HL-60 (cell line): ENCODE results near the gene HSD3B2.

ENCODE experiments used
- DNase-seq, 2 experiments: peaks; one replicate each; pipeline ENCODE4 v3.0.0-alpha.2; 2010 to 2020; ENCODE audit warnings: low read depth in 1 of 2, low spot score in 1 of 2
- H3K27ac ChIP-seq: fragments of 250-450 bp; sonication (Bioruptor Pico); replicated peaks from 2 replicates; pipeline ENCODE4 v1.5.1; 2020; ENCODE audit warnings: mild to moderate bottlenecking, moderate library complexity
- H3K27me3 ChIP-seq: fragments of 250-450 bp; sonication (Bioruptor Pico); 2 replicates; pipeline ENCODE4 v1.5.1; 2021; ENCODE audit warnings: mild to moderate bottlenecking, moderate library complexity; ENCODE audit not compliant: insufficient read depth, poor library complexity, severe bottlenecking
- H3K4me3 ChIP-seq: replicated peaks from 2 replicates; pipeline ENCODE4 v1.5.1; 2011; ENCODE audit warnings: mild to moderate bottlenecking, control low read depth, low read length; ENCODE audit not compliant: insufficient read depth
- CTCF ChIP-seq: IDR thresholded peaks from one replicate; pipeline ENCODE4 v1.5.1; 2011; ENCODE audit warnings: low read length, control low read depth, inconsistent platforms; ENCODE audit not compliant: insufficient read depth
- GABPA ChIP-seq: IDR thresholded peaks from 2 replicates; pipeline ENCODE4 v1.6.1; 2012; ENCODE audit warnings: low read depth
- POLR2AphosphoS5 ChIP-seq: IDR thresholded peaks from 2 replicates; pipeline ENCODE4 v1.6.1; 2012; ENCODE audit warnings: low read depth
- REST ChIP-seq: IDR thresholded peaks from 2 replicates; pipeline ENCODE4 v1.6.1; 2012; ENCODE audit warnings: low read depth; ENCODE audit not compliant: insufficient replicate concordance
- SPI1 ChIP-seq: IDR thresholded peaks from 2 replicates; pipeline ENCODE4 v1.6.1; 2012; ENCODE audit warnings: low read depth, mild to moderate bottlenecking, borderline replicate concordance

The HSD3B2 gene

GRCh38 chr1:119385650-119386049, 29.3 kb upstream of the HSD3B2 start:
- Histone ChIP-seq H3K4me3 (no peak overlapping the region), H3K27me3 (no peaks in the 10 kb centered on the region), H3K27ac (no peak overlapping the region)
- DNase-seq, result no peak
- TF ChIP-seq SPI1 (no peak), GABPA (no peak), POLR2AphosphoS5 (no peak), REST (no peak), CTCF (no peak)

- Histone ChIP-seq H3K27ac (no peak overlapping the region), H3K4me3 (no peak overlapping the region), H3K27me3 (no peaks in the 10 kb centered on the region)
- TF ChIP-seq SPI1 (no peak), POLR2AphosphoS5 (no peak), CTCF (no peak), REST (no peak)
- DNase-seq, result no peak
Observed at GRCh38 chr1:119387858-119388257, 27.1 kb upstream of the HSD3B2 start.

GRCh38 chr1:119388450-119388849, 26.5 kb upstream of the HSD3B2 start:
- Histone ChIP-seq H3K27ac (no peak overlapping the region), H3K27me3 (no peaks in the 10 kb centered on the region), H3K4me3 (no peak overlapping the region)
- DNase-seq, result no peak
- no peak for TF ChIP-seq CTCF
- TF ChIP-seq REST, result no peak
- TF ChIP-seq SPI1, result no peak
- no peak for TF ChIP-seq POLR2AphosphoS5
- TF ChIP-seq GABPA, result no peak
